Measurements from ENCODE around the gene STK32B.

GRCh38 chr4:5458676-5459075, 407.4 kb downstream of the STK32B start:
- TF ChIP-seq CTCF (conservative IDR thresholded peaks at IDR 0.05; ENCODE audit: low read depth, low read length) (no peak), EZH2 (IDR thresholded peaks at IDR 0.05; ENCODE audit: borderline replicate concordance, low read depth, low read length, poor library complexity, severe bottlenecking) (no peak)

Data from A673 (cell line).